Right ventricle myocardium inferior (tissue), 1 donor: ENCODE measurements around the gene CRKL. TPM values are rescaled to one million over a fixed set of nuclear protein-coding genes. Genes with fewer than 3 reads are reported as not detected.

Experiments
- ATAC-seq: fragments of 200-7000 bp; cut with Tn5 transposase; one replicate; pipeline ENCODE4 v1.9.1; 2020; ENCODE audit warnings: mild to moderate bottlenecking, moderate library complexity
- DNase-seq: peaks from one replicate; pipeline ENCODE4 v3.0.0; 2021; ENCODE audit errors: missing footprints
- intact Hi-C: fragments of 100-400 bp; cut with DNase I; formaldehyde crosslinking; loops from one replicate; pipeline ENCODE4 v1.11.0; 2022
- total RNA-seq: library from RNA; stranded (reverse); fragmentation: NEBNext Ultra II Directional; extraction: Animal tissue kit (Norgen Biotek cat#: 25700); gene quantifications from one replicate; pipeline ENCODE4 v1.2.1, GENCODE V29; 2021
- donor health status: DM: no; HTN: yes; CAD: no; lungs with severe emphysema.

CRKL gene
- total RNA-seq, 1 donor from 2014 or later = 52.6 TPM

- DNase-seq = no peak
- ATAC-seq = no peak
- intact Hi-C loops = no loop called here
Measured at GRCh38 chr22:20945578-20945934, 28.3 kb downstream of the CRKL start.

GRCh38 chr22:20946080-20946986 is 29.1 kb downstream of the CRKL start:
- ATAC-seq = peak; percentile 36
- intact Hi-C loops = no loop called here
- no peak for DNase-seq

DNA sequence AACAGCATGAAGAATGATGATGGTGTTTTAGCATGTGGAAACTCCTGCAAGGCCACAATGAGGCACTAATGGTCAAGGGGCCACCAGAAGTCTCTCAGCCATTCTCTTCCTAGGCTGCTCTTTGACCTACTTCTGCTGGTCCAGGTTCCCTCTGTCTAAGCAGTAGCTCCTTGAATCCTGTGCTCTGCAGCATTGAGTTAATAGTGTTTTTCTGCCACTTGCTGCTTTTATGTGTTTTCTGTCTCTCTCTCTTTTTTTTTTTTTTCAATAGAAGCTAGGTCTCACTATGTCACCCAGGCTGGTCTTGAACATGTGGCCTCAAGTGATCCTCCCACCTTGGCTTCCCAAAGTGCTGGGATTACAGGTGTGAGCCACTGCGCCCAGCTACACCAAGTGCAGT is 29.8 kb downstream of the CRKL start:
- intact Hi-C loops = no loop called here
- DNase-seq (no peak), ATAC-seq (no peak)

- ATAC-seq = no peak
- intact Hi-C loops = no loop called here
- no peak for DNase-seq
Measured at GRCh38 chr22:20948450-20948849, 31.2 kb downstream of the CRKL start.

GRCh38 chr22:20948989-20949388 is 31.8 kb downstream of the CRKL start:
- no peak for ATAC-seq
- intact Hi-C loops = no loop called here
- DNase-seq = no peak

- ATAC-seq (no peak), DNase-seq (no peak)
- intact Hi-C loops = no loop called here
Measured at GRCh38 chr22:20949698-20950183, 32.5 kb downstream of the CRKL start.

GRCh38 chr22:20951151-20951931 is 34.1 kb downstream of the CRKL start:
- ATAC-seq (no peak), DNase-seq (no peak)
- intact Hi-C loops = no loop called here

DNA sequence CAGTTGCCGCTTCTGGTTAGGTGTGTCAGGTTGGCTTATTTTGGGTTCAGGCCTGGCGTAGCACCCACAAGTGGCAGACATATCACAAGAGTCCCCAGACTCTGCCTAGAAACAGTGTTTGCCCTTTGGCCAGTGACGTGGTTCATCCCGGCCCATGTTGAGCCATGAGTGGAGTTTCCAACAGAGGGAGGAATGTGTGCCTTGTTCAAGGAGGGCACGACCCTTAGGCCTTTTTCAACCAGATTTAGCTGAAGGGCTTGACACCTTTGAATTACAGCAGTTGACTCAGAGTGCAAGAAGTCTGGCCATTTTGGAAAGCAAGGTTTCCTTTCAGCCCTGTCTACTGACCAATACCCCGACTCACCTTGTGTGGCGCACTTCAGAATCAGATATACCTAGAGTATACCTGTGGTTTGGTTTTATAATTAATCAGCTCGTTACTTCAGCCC is 34.7 kb downstream of the CRKL start:
- intact Hi-C loops = no loop called here
- ATAC-seq = no peak
- no peak for DNase-seq

DNA sequence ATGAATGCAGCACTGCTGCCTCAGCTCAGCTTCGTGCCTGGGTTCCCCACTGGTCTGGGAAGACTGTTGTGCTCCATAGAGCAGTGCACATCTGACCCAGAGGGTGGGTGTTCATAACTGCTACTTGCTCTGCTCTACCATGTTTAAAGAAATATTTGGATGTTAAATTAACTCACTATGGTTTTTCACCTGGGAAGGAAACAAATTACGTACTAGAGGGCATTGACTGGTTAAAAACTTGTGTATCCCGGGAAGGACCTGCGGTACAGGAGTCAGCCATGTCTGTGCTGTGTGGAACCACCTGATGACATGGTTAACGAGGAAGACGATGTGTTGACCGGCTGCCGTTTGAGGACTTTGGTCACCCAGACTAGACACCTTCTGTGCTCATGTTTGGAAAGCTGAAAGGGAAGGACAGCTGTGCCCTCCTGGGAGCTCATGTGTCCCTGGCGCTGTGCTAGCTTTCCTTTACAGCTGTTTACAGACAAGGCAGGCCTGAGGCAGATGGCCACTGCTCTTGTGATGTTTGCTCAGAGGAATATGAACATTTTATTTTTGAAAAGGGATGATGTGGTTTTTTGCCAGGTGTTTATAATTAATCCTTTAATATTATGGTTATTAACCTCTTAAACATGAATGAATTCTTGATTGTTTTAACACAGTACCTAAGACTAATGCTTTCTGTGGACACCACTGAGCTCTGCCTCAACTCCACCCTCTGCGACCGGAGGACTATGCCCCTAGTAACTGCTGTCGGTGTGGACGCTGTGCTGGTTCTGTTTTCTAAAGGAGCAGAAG is 35.5 kb downstream of the CRKL start:
- intact Hi-C loops = no loop called here
- ATAC-seq (no peak), DNase-seq (no peak)

GRCh38 chr22:20953342-20953608 is 36.1 kb downstream of the CRKL start:
- intact Hi-C loops = no loop called here
- no peak for ATAC-seq
- DNase-seq = no peak

DNA sequence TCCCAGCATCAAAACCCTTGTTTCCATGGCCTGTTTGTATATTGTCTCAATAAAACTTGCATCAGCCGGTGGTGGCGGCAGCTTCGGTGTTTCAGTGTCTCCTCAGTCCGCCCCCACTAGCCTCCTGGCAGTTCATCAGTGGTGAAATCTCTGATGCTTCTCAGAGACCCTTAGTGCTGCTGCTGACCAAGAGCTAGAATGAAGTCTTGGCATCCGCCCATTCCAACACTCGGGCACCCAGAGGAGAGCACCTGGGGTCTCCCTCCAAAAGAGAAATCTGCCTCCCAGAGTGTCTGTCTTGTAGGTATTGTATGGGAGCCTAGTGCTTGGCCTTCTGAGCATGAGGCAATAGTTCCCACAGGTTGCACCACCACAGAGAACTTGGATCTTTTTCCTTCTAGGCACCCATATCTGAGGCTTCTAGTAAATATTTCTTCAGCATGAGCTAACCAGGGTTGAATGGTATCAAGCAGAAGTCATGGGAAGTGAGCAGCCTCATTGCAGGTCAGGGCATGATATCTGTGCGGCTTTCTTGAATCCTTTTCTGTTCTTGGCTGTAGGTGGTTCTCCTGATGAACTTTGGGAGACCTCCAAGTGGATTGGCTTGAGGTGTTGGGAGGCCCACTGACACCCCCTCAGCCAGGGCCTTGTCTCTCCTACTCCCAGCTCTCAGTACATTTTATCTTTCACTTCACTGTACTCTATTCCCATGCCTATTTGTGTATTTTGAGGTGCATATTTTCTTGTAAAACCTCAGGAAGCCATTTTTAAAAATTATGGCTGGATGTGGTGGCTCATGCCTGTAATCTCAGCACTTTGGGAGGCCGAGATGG is 36.7 kb downstream of the CRKL start:
- intact Hi-C loops = no loop called here
- ATAC-seq (no peak), DNase-seq (no peak)

- ATAC-seq (no peak), DNase-seq (no peak)
- intact Hi-C loops = no loop called here
Measured at GRCh38 chr22:20955548-20955947, 38.3 kb downstream of the CRKL start.

- no peak for DNase-seq
- no peak for ATAC-seq
- intact Hi-C loops = no loop called here
Measured at GRCh38 chr22:20956258-20957101, 39.3 kb downstream of the CRKL start.

- no peak for DNase-seq
- intact Hi-C loops = no loop called here
- peak; percentile 62 for ATAC-seq
Measured at GRCh38 chr22:20957102-20957682, 40.0 kb downstream of the CRKL start.

DNA sequence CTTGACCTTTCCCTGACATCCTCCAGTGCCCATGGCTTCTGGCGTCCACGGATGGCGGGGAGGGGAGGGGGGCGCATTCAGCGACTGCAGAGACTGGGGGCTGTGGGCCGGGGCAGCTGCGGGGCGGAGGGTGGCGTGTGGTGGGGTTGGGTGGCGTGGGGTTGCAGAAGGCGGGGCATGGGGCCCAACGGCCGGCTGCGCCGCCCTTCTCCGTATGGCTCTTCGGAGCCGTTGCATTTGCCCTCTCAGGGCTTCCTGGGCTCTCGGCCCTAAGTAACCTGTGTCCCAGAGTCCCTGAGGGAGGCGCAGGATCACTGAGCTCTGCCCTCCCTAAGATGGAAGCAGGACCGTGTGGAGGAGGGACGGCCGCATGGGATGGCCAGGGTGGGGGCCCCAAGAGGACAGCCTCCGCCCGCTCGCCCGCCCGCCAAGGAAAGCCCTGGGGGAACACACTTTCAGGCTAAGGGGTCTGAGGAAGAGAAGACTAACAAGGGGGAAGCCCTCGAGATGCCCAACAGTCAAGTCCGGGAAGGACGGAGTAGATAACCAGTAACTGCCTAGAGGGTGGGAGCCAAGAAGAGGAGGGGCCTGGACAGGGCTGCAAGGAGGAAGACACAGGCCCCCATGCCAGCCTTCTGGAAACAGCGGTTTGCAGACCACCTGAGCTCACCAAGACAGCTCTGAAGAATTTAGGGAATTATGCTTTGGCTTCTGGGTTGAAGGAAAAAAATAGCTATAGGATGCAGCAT is 40.6 kb downstream of the CRKL start:
- ATAC-seq (peak; percentile 65), DNase-seq (no peak)
- intact Hi-C loops = no loop called here

DNA sequence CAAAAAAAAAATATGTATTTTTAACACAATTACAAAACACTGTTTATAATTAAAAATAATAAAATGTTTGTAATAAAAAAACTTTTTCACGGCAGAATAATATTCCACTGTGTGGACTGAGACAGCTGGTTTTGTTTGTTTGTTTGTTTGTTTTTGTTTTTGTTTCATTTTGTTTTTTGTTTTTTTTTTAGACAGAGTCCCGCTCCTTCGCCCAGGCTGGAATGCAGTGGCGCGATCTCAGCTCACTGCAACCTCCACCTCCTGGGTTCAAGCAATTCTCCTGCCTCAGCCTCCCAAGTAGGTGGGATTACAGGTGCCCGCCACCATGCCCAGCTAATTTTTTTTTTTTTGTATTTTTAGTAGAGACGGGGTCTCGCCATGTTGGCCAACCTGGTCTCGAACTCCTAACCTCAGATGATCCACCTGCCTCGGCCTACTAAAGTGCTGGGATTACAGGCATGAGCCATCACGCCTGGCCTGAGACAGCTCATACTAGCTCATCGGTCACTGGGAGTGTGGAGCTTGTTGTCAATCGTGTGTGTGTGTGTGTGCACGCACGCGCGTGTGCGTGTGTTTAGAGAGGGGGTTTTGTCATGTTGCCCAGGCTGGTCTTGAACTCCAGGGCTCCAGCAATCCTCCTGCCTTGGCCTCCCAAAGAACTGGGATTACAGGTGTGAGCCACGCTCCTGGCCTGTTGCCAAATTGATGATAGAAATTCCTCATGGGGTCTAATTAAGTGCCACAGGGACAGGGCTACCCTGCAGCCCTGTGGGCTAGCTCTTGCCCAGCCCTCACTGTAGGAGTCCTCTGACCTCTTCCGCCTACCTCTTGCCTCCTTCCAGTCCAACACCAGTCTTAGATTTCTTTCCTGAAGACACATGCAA is 42.6 kb downstream of the CRKL start:
- no peak for DNase-seq
- ATAC-seq = no peak
- intact Hi-C loops = no loop called here
